Transverse colon (tissue), 4 donors: ENCODE measurements around the gene RAB10.

Experiments
- EP300 ChIP-seq: sonication (generic); formaldehyde crosslinking; IDR thresholded peaks from one replicate; pipeline ENCODE4 v1.6.1; 2017; ENCODE audit warnings: antibody characterized with exemption, low read depth
- POLR2A ChIP-seq: fragments of 450-650 bp; IDR thresholded peaks from one replicate; pipeline ENCODE4 v1.6.1; 2016; ENCODE audit warnings: antibody characterized with exemption, mild to moderate bottlenecking, moderate library complexity
- POLR2AphosphoS5 ChIP-seq, 3 donors: sonication (generic); formaldehyde crosslinking; IDR thresholded peaks; one replicate each; pipeline ENCODE4 v1.6.1; 2016; ENCODE audit warnings: antibody characterized with exemption in 3 of 3
- TF ChIP-seq, protein P1 (sequence below), 5 experiments: fragments of 200-600 bp in 3 of 5; fragments of 450-650 bp in 2 of 5; sonication (generic) in 3 of 5; IDR thresholded peaks; 1 replicate in 2 of 5; 2 replicates in 3 of 5; pipeline ENCODE4 v1.5.1; 2016 to 2017; ENCODE audit warnings: antibody characterized with exemption in 5 of 5, inconsistent platforms in 3 of 5, mild to moderate bottlenecking in 2 of 5, moderate library complexity in 1 of 5

DNA sequence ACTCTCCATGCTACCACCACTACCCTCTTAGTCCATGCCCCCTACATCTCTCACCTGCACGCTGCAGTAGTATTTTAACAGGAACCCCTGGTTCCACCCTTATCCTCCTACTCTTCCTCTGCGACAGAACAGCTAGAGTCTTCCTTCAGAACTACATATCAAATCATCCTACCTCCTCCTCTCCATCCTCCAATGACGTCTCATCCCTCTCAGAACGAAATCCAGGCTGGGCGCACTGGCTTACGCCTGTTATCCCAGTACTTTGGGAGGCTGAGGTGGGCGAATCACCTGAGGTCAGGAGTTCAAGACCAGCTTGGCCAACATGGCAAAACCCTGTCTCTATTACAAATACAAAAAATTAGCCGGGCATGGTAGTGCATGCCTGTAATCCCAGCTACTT lies 41.3 kb upstream of the RAB10 start:
- TF ChIP-seq POLR2A = no peak
- TF ChIP-seq, protein P1, sequence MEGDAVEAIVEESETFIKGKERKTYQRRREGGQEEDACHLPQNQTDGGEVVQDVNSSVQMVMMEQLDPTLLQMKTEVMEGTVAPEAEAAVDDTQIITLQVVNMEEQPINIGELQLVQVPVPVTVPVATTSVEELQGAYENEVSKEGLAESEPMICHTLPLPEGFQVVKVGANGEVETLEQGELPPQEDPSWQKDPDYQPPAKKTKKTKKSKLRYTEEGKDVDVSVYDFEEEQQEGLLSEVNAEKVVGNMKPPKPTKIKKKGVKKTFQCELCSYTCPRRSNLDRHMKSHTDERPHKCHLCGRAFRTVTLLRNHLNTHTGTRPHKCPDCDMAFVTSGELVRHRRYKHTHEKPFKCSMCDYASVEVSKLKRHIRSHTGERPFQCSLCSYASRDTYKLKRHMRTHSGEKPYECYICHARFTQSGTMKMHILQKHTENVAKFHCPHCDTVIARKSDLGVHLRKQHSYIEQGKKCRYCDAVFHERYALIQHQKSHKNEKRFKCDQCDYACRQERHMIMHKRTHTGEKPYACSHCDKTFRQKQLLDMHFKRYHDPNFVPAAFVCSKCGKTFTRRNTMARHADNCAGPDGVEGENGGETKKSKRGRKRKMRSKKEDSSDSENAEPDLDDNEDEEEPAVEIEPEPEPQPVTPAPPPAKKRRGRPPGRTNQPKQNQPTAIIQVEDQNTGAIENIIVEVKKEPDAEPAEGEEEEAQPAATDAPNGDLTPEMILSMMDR (IDR thresholded peaks at IDR 0.05) = no peak
- TF ChIP-seq POLR2AphosphoS5 (IDR thresholded peaks at IDR 0.05) = no peak
- no peak for TF ChIP-seq EP300
